ENCODE measurements around the gene C16orf82.

C16orf82 gene

DNA sequence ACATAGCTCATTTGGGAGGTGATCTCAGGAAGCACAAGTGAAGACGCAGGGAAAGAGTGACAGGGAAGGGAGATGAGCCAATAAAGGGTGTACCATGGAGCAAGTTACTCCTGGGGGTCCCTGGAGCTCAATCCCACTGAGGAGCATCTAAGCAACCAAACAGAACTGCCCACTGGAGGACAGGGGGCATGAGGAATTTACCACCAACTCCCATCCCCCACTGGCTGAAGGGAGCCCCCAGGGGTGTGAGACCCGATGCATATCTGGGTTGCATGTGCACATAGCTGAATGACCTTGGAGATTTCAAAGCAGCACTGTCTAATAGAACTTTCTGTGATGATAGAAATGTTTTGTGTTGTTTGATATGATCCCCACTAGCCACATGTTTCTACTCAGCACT is 29.6 kb downstream of the C16orf82 start:
- DNase-seq = no peak

DNA sequence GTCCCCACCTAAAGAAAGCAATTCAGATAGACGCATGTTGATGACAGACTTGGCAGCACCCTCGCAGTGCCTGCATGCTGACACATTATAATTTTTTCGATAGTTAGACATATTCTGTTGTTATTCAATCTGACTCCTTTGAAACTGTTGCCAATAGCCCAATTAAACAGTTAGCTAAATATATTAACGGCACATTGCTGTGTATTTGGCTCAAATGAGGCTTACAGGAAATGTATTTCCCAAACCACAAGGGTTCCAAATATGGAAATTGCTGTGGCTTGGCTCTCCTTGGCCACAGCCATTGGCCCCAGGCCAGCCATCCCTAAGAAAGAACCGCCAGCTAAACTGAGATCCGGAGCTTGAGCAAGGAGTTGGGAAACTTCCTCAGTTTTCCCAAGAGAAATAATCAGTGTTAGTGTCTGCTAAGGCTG is 31.1 kb downstream of the C16orf82 start:
- no peak for DNase-seq

DNA sequence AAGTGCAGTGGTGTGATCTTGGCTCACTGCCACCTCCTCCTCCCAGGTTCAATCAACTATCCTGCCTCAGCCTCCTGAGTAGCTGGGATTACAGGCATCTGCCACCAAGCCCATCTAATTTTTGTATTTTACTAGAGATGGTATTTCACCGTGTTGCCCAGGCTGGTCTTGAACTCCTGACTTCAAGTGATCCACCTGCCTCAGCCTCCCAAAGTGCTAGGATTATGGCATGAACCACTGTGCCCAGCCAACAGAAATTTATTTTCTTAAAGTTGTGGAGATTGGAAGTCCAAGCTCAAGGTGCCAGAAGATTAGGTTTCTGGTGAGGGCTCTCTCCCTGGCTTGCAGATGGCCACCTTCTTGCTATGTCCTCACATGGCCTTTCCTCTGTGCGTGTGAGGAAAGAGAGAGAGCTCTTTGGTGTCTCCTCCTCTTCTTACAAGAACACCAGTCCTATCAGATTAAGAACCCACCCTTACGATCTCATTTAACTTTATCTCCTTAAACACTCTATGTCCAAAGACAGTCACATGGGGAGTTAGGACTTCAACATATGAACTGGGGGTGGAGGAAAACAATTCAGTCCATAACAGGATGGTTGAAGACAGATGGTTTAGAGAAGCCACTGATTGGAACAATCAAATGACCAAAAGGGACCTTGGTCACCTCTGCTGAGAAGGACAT is 31.8 kb downstream of the C16orf82 start:
- no peak for DNase-seq

DNA sequence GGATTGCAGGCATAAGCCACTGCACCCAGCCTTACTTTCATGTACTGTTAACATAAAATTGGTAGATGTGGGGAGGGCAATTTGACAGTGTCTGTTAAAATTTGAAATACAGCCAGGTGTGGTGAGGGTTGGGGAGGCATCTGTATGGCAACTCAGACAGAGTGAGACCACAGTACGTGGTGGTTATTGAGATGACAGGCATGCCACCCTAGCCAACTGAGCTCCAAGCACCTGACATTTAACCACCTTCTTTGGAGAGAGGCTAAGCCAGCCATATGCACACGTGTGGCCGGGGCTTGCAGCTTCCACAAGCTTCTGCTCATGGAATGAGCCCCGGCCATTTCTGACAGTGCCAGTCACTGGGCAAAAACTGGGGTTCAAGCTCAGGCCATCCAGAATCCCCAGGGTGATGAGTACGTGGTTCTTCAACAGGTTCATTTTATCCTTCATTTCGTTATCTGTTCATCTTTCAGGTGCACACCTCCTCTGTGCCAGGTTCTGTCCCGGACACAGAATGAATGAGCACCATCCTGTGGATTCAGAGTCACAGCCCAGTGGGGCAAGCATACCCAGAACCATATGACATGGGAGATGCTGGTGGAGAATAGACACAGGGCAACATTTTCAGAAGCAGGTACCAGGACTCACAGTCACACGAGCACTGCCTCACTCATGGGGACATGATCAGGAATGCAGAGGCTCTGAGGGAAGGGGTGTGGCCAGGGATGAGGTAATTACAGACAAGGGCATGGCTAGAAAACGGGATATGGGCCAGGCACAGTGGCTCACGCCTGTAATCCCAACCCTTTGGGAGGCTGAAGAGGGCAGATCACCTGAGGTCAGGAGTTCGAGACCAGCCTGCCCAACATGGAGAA is 36.2 kb downstream of the C16orf82 start:
- no peak for DNase-seq

DNA sequence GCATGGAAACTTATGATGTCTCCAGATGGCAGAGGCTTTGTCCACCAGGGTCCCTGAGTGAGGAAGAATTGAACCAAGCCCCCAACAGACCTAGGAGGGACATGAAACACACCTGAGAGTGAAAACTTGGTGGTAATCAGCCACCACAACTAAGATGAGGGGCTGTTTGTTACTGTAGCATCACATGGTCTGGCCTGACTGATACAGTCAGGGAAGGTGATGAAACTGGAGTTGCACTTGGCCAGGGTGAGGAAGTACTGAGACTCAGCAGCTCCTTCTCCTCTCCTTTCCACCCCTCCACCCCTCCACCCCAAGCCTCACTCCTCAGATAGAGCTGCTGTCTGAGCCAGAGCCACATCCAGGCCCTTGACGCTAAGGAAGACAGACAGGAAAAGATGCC is 37.2 kb downstream of the C16orf82 start:
- DNase-seq = no peak

DNA sequence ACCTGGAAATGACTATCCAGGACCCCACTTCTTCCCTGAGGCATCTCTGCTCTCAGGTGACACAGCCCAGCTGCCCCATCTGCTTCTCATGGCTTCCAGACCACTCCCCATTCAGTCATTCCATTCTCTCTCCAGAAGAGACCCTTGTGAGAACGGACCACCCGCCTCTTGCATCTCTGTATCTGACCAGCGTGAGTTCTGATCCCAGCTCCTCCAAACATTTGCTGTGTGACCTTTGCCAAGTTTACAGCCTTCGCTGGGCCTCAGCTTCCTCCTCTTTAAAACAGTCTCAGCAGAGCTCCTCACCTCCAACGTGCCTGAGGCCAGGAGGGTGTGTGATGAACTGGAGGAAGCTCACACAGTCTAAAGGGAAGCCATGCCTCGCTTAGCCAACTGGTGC is 39.6 kb downstream of the C16orf82 start:
- no peak for DNase-seq

DNA sequence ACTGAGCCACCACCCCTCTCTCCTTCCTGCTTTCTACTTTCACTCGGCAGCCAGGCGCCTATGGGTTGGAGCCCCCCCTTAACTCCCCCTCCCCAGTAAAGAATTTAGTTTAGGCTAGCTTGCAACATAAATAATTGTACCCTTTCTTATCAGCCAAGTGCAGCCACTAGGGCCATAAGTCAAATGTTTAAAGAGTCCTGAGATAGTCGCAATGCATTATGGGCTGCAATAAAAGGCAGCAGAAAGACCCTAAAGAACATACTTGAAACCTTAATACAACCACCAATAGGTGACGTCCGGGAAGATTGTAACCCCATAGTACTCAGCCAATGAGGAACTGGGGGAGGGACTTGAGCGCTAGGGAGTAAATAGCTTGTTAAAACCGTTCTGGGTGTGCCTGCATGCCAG is 40.5 kb downstream of the C16orf82 start:
- no peak for DNase-seq

DNA sequence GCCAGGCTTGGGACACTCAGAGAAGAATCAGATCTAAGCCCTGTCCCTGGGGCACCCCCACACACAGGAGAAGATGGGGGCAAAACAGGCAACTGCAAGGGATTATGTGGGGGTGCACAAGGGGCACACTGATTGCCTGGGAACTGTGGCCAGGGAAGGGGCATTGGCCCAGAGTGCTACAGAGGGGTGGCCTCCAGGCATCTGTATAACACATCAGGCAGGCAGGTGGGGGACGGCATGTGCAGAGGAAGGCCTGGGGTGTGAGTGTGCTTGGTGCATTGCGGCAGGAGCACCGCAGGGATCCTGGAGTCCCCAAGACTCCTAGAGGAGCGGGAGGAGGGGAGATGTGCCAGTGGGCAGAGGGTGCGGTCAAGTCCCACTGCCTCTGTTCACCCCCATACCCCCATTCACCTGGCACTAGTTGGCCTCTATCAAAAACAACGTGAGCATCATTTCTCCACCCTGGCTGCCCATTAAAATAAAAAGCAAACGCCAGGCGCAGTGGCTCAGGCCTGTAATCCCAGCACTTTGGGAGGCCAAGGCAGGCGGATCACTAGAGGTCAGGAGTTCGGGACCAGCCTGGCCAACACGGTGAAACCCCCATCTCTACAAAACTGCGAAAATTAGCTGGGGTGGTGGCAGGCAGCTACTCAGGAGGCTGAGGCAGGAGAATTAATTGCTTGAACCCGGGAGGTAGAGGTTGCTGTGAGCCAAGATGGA is 41.5 kb downstream of the C16orf82 start:
- DNase-seq = no peak

DNA sequence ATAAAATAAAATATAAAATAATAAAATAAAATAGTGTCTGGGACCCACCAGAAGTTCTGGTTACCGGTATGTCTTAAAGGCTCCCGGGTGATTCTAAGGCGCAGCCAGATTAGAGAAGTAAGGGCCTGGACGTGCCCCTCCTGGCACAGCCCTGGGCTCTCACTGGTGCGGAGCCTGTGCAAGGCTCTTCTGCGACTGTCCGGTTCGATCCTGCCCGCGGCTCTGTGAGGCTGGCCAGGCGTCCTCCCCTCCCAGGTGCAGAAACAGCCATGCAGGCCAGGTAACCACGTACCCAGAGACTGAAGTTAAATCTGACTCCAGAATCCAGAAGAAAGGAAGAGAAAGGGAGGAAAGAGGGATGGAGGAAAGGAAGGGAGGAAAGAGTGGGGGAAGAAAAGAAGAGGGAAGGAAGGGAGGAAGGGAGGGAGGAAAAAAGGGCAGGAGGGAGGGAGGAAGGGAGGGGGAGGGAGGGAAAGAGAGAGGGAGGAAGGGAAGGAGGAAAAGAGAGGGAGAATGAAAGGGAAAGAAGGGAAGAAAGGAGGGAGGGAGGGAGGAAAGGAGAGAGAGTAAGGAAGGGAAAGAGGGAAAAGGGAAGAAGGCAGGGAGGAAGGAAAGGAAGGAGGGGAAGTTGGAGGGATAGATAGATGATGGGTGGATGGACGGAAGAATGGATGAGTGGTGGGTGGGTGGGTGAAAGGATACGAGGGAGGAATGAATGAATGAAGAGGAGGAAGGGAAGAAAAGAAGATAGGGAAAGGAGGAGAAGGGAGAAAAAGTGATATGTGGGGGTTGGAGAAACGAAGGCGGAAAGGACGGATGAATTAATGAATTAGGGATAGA is 42.3 kb downstream of the C16orf82 start:
- no peak for DNase-seq

DNA sequence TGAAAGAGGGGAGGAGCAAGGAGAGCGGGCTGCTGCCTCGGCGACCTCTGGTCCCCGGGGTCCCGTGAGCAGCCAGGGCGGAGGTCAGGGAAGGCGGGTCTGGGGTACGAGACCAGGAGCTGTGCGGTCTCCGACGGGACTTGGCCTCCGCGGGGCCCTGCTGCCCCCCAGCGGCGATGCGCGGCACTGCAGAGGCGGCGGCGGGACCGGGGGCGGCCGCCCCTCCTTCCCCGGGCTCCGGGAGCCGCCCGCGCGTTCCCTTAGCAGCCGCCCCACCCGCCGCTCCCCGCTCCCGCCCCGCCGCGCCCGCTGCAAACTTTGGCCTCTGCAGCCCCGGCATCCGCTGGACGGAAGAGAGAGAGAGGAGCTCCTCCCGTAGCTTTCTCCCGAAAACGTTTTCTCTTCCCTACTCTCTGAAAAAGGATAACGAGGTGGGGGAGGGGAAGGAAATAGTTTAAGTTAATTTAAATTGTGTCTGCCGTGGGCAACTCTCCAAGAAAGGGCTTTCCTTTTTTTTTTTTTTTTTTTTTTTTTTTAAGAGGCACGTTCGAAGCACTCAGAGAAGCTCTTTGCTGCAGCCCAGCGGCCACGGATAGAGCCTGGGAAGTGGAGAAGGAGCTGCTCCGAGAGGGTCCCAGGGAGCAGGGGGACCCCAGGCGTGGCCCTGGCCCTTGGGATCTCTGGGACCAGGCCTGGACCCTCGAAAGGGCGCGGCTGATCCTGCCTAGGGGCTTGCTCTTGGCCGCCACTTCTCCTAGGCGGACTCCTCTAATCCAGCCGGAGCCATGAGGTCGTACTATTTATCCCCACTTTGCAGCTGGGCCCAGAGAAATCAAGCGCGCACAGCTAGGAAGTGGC is 43.2 kb downstream of the C16orf82 start:
- peak; percentile 91 to 94 for DNase-seq

DNA sequence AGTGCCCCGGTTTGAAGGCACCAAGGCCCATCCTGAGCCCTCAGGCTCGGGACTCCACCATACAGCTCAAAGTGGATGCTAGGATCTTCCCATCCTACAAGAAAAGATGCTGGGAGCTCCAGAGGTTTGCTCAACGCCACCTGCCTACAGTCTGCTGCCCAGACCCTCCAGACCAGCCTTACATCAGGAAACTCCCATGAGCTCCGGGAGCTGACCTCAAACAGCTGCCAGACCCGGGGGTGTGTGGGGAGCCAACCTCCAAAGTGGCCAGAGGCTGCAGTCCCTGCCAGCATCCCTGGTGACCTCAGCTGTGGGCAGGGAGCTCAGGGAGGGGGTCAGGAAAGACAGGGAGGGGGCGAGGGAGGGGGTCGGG is 43.8 kb downstream of the C16orf82 start:
- DNase-seq = no peak

DNA sequence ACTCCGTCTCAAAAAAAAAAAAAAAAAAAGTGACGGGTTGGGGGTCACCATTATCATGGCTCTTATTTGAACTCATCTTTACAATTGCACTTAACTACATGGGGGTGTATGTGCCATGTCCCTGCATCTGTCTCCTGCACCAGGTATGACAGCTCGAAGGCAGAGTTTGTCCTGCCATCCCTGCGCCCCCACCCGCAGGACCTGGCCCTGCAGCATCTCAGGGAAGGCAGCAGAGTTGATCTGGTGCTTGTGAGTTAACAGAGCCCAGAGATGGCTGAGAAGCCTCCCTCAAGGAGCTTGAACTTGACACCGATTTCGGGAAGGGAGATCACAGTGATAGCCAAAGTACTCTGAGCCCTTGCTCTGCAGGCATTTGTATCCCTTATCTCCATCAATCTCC is 44.8 kb downstream of the C16orf82 start:
- DNase-seq = no peak

DNA sequence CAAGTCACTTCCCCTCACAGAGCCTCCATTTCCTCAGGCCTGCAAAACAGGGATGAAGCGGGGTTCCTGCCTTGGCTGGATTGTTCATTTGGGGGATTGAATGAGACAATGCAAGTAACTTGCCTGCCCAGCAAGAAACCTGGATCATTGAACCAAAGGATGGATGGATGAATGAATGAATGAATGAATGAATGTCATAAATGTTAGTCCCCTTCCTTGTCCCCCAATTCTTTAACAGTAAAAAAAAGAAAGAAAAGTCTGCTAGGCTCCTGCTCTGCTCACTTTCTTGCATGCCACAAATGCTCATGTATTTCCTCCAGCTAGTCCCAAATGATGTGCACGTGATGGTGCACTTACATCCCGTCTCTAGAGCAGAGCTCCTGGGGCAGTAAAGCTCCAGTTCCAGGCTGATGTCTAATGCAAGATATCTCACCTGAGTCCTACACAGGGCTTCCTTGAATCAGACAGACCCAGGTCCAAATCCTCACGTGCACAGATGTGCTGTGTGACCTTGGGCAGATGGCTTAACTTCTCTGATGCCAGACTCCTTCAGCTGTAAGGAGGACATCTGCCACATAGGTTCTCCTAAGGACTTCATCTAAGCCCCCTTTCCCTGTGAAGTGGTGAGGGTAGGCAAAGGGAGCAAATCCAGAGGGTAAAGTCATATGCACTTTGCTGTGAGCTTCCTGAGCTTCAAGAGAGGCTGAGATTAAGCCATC is 45.5 kb downstream of the C16orf82 start:
- no peak for DNase-seq

DNA sequence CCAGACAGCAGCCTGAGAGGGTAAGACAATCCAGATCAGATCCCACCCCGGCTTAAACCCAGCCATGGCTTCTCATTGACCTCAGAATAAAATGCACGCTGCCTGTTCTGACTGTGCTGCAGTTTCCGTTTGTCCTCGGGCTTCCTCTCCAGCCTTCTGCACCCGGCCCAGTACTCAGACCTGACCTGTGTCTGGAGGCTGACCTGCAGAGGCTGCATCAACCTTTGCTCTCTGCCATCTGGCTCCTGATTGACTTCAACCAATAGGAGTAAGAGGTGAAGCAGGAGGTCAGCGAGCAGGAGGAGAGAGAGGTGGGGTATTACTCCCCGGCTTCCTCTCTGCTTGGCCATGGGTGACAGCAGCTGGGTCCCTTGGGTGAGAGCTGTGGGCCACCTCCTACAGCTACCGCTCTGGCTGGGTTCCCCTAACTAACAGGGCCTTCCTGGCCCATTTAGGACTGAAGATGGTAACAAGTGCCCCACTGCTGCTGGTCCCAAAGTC is 46.7 kb downstream of the C16orf82 start:
- DNase-seq = no peak

DNA sequence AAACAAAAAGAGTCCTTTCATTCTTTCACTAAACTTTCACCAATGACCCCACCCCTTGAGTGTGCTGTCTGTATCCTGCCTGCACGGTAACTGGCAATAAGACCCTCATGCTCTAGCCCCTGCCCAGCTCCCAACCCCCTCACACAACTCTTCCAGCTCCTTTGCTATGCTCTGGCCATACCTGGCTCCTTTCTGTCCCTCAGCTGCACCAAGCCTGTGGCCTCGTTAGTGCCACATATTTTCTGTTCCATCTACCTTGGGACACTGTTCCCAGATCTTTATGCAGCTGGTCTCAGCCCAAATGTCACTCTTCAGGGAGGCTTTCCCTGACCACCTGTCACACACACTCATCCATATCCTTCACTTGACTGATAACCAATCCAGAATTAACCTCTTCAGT is 47.3 kb downstream of the C16orf82 start:
- no peak for DNase-seq

DNA sequence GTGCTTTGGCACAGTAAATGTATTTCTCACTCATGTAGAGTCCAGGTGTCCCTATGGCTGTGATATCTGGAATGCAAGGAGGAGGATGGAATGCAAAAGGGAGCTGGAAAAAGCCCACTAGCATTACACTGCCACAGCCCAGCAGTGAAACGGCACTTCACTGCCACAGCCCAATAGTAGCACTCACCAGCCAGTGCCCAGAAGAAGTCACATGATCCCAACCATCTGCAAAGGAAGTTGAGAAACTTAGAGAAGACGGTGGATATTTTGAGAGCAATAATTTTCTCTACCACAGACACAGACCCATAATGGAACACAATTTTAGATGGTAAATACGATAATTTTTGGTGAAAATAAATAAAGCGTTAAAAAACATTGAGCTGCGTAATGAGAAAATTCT is 51.8 kb downstream of the C16orf82 start:
- DNase-seq = no peak
